GM18502 (cell line): ENCODE measurements around the gene LRRK1.

Experiments used
- ATAC-seq: cut with Tn5 transposase; IDR thresholded peaks from one replicate; pipeline ENCODE4 v1.9.1; 2021; ENCODE audit warnings: mild to moderate bottlenecking; ENCODE audit not compliant: unreplicated experiment, poor library complexity

Gene LRRK1

GRCh38 chr15:101100593-101101442, 181.7 kb downstream of the LRRK1 start:
- ATAC-seq, result no peak

DNA sequence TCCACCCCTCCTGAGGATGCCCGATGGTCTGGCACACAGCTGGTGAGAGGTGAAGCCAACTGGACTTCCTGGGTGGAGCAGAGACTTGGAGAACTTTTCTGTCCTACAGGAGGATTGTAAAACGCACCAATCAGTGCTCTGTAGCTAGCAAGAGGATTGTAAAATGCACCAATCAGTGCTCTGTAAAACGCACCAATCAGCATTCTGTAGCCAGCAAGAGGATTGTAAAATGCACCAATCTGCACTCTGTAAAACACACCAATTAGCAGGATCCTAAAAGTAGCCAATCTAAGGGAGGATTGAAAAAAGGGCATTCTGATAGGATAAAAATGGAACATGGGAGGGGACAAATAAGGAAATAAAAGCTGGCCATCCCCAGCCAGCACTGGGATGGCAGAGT, 182.5 kb downstream of the LRRK1 start:
- no peak for ATAC-seq

DNA sequence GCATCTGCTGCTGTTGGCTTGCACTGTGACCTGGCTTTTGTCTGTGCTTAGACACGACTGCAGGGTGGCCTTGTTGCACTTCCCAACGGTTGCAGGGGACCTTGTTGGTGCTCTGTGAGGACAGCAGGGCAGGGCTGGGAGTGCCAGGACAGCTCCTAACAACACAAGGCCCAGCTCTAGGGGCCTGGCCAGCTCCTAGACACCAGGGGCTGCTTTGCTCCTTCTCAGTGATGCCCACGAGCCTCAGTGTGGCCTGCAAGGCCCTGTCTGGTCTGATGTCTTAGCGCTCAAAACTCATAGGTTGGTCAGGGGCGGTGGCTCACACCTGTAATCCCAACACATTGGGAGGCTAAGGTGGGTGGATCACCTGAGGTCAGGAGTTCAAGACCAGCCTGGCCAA, 183.6 kb downstream of the LRRK1 start:
- no peak for ATAC-seq

- ATAC-seq, result no peak
These were observed 184.4 kb downstream of the LRRK1 start for GRCh38 chr15:101103598-101103997.

GRCh38 chr15:101104141-101104540, 185.0 kb downstream of the LRRK1 start:
- ATAC-seq, result no peak

DNA sequence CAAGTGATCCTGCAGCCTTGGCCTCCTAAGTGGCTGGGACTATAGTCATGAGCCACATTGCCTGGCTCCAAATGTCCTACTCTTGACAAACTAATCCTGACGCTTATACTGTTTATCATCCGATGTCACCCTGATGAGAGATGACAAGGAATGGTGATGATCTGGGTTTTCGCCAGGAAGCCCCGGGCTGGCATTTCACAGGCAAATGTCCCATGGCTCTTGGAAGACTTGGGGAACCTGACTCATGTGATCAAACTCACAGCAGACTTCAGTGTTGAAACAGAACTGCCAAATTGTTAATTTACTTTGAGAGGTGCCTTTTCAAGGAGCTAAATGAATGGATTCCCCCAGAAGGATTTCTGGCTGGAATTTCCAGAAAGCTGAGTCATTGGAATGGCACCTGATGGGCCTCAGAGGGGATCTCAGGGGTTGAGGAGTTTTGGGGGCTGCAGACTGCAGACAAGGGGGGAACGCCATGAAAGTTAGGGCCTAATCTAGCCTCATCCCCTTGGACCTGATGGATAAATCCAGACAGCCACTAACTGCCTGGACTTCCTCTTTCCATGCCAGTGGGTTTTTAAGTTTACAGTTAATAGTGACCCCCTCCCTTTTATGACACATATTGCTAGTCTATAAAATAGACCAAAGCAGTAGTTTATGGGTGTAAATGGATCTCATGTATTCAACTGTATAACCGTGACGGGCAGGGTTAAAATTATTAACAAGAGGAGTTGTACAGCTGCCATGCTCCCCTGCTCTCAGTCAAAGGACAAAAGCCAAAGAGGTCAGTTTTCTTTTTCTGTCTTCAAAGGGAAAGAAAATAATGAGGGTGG, 186.1 kb downstream of the LRRK1 start:
- no peak for ATAC-seq

- ATAC-seq, result no peak
These were observed 187.9 kb downstream of the LRRK1 start for GRCh38 chr15:101107101-101107500.

GRCh38 chr15:101107625-101108460, 188.7 kb downstream of the LRRK1 start:
- ATAC-seq, result no peak

- no peak for ATAC-seq
These were observed 189.3 kb downstream of the LRRK1 start for GRCh38 chr15:101108461-101108775.

DNA sequence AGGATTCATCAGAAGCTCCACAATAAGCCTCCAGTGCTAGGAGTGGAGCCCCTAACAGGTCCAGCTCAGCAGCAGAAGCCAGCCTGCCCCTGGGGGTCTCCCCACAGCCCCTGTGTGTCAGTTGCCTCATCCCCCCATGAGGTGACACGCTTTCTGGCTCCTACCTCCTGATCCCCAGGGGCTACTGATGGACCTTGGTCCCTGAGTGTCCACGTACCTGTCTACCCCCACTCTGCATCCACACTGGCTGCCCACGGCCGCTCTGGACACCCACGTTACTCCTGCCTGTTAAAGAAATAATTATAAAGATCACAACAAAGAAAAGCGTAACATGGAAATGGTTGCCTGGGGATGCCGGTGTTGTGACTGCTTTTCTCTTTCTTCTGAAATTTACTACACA, 189.6 kb downstream of the LRRK1 start:
- no peak for ATAC-seq

DNA sequence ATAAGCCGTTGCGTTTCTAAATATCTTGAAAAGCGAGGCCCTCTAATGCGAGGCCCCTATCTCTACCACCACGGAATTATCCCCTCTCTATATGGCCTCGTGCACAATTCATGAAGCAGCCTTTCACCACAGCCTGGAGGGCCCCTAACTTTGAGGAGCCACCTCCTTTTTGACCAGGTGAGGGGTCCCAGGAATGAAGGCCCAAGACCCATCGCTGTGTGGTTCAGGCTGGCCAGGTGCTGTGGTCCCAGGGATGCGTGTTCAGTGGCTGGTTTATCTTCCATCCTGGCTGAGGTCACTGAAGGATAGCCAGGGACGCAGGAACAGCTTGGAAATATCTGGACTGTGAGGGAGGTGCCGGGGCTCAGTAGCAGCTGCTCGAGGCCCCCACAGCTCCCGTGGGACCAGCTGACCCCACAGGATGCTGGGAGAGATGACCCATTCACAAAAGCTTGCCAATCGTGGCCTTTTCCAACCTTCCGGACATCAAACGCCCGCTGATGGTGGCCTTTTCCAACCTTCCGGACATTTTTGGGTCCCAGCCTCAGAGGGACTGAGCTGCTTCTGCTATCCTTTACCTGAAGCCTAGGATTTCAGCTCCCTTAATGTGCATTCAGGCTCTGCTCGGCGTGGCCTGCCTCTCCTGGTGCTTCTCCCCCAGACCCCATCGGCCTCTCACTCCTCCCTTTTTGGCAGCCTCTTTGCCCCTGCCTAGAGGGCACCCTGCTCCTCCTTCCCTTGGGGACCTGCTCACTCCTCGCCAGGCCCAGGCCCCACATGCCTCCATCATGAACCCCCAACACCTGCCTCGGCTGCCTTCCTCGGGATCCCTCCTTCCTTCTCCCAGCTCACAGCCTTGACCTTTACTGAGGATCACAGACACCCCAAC, 191.8 kb downstream of the LRRK1 start:
- no peak for ATAC-seq

- no peak for ATAC-seq
These were observed 192.6 kb downstream of the LRRK1 start for GRCh38 chr15:101111570-101112262.

GRCh38 chr15:101112336-101113113, 193.4 kb downstream of the LRRK1 start:
- no peak for ATAC-seq

DNA sequence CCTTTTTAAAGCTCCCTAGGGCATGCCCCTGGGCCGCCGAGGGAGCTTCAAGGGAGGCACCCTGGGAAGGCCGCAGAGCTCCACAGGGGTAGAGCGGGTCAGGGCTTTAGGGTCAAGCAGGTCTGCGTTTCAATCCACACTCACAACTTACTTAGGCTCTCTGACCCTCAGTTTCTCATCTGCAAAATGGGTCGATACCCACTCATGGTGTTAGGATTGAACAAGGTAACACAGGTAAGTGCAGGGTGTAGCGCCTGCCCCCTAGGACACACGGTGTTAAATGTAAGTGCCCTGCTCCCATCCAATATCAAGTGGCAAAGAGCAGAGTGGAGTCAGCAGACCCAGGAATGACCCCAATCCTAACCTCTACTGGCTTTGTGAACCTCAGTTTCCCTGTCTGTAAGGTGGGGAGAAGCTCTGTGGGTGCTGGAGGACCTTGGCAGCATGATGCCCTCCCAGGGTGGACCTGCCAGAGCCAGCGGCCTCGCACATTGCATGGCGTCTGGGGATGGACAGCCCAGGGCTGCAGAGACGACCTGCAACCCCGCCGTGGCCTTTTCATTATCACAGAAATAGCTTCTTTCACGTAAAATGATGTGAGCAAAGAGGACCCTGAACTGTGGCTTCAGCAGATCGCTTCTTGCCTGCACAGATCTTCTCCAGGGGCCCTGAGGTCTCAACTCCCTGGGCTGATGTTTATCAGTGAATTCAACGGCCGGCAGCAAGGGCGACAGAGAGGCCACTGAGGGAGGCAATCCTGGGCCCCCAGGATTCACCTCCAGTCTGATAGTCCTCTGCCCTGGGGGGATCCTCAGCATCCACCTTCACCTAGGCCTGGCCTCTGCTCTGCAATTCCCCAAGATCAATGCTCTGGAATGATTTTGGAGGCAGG, 194.2 kb downstream of the LRRK1 start:
- no peak for ATAC-seq

GRCh38 chr15:101114166-101114565, 195.0 kb downstream of the LRRK1 start:
- ATAC-seq, result no peak

DNA sequence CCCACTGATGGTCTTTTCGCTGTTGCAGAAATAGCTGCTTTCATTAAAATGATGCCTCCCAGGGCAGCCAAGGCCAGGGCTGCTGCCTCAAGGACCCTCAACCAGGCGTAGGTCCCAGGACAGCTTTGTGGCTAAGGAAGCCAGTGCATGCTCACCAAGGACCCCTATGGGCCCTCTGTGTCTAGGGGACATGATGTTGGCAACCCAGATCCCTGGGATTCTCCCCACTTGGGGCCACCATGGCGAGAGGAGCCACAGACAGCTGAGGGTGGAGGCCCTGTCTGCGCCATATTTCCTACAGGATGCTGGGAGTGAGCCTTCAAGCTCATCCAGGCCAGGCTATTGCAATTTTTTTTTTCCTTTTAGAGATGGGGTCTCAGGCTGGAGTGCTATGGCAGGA, 195.5 kb downstream of the LRRK1 start:
- no peak for ATAC-seq

GRCh38 chr15:101115393-101115785, 196.2 kb downstream of the LRRK1 start:
- no peak for ATAC-seq
